ENCODE measurements around the gene GJB1.

- TF ChIP-seq, protein P1, sequence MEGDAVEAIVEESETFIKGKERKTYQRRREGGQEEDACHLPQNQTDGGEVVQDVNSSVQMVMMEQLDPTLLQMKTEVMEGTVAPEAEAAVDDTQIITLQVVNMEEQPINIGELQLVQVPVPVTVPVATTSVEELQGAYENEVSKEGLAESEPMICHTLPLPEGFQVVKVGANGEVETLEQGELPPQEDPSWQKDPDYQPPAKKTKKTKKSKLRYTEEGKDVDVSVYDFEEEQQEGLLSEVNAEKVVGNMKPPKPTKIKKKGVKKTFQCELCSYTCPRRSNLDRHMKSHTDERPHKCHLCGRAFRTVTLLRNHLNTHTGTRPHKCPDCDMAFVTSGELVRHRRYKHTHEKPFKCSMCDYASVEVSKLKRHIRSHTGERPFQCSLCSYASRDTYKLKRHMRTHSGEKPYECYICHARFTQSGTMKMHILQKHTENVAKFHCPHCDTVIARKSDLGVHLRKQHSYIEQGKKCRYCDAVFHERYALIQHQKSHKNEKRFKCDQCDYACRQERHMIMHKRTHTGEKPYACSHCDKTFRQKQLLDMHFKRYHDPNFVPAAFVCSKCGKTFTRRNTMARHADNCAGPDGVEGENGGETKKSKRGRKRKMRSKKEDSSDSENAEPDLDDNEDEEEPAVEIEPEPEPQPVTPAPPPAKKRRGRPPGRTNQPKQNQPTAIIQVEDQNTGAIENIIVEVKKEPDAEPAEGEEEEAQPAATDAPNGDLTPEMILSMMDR (IDR thresholded peaks at IDR 0.05; ENCODE audit: insufficient read depth, low read depth, low read length), result no peak
- TF ChIP-seq EZH2 (IDR thresholded peaks at IDR 0.05; ENCODE audit: insufficient read depth, low read length), result no peak
Observed at GRCh38 chrX:71195964-71196649, 26.9 kb upstream of the GJB1 start.

All from astrocyte (in vitro differentiated cells and primary cell).